GM23248 (cell line): ENCODE data around the gene BAHCC1. TPM values are rescaled to one million over a fixed set of nuclear protein-coding genes. Genes with fewer than 3 reads are reported as not detected.
"Not testable (repeated sequence)": the region's sequence is repeated elsewhere in the genome, so short reads cannot be mapped to it uniquely, and the experiment has no call there.

Source experiments
- DNase-seq: peaks from one replicate; pipeline ENCODE4 v3.0.0-alpha.2; 2015
- H2AFZ ChIP-seq: fragments of 200-600 bp; sonication (generic); 2 replicates; pipeline ENCODE4 v1.6.1; 2016; ENCODE audit warnings: antibody characterized with exemption
- H3F3A ChIP-seq: fragments of 200-600 bp; sonication (generic); 2 replicates; pipeline ENCODE4 v1.6.1; 2016; ENCODE audit warnings: mild to moderate bottlenecking, antibody characterized with exemption, mixed run types; ENCODE audit not compliant: insufficient read depth
- H3K27ac ChIP-seq: fragments of 200-600 bp; sonication (generic); 2 replicates; pipeline ENCODE4 v1.5.1; 2016; ENCODE audit warnings: mild to moderate bottlenecking
- H3K27me3 ChIP-seq: fragments of 200-600 bp; sonication (generic); replicated peaks from 2 replicates; pipeline ENCODE4 v1.6.1; 2016; ENCODE audit warnings: mild to moderate bottlenecking; ENCODE audit not compliant: insufficient read depth
- H3K36me3 ChIP-seq: fragments of 200-600 bp; sonication (generic); 2 replicates; pipeline ENCODE4 v1.6.1; 2016; ENCODE audit warnings: low read depth, mild to moderate bottlenecking
- H3K4me1 ChIP-seq: fragments of 200-600 bp; sonication (generic); 2 replicates; pipeline ENCODE4 v1.6.1; 2016; ENCODE audit warnings: mild to moderate bottlenecking; ENCODE audit not compliant: insufficient read depth
- H3K4me2 ChIP-seq: fragments of 200-600 bp; sonication (generic); one replicate; pipeline ENCODE4 v1.6.1; 2016; ENCODE audit warnings: mild to moderate bottlenecking; ENCODE audit not compliant: unreplicated experiment
- H3K4me3 ChIP-seq: fragments of 200-600 bp; sonication (generic); 2 replicates; pipeline ENCODE4 v1.5.1; 2016; ENCODE audit warnings: mild to moderate bottlenecking
- H3K79me2 ChIP-seq: fragments of 200-600 bp; sonication (generic); 2 replicates; pipeline ENCODE4 v1.6.1; 2016; ENCODE audit warnings: mild to moderate bottlenecking; ENCODE audit not compliant: insufficient read depth
- H3K9ac ChIP-seq: fragments of 200-600 bp; sonication (generic); 2 replicates; pipeline ENCODE4 v1.6.1; 2016; ENCODE audit warnings: mild to moderate bottlenecking
- H3K9me2 ChIP-seq: fragments of 200-600 bp; sonication (generic); 2 replicates; pipeline ENCODE4 v1.6.1; 2016; ENCODE audit warnings: mixed run types, mild to moderate bottlenecking, moderate library complexity; ENCODE audit not compliant: insufficient read depth
- H3K9me3 ChIP-seq: fragments of 200-600 bp; sonication (generic); one replicate; pipeline ENCODE4 v1.6.1; 2017; ENCODE audit warnings: low read depth
- H4K20me1 ChIP-seq: fragments of 200-600 bp; sonication (generic); 2 replicates; pipeline ENCODE4 v1.6.0; 2016; ENCODE audit not compliant: insufficient read depth
- EZH2 ChIP-seq: fragments of 200-600 bp; sonication (generic); IDR thresholded peaks from 2 replicates; pipeline ENCODE4 v1.6.1; 2018; ENCODE audit warnings: antibody characterized with exemption, mild to moderate bottlenecking; ENCODE audit not compliant: insufficient read depth, poor library complexity, severe bottlenecking
- EZH2phosphoT487 ChIP-seq: fragments of 200-600 bp; sonication (generic); IDR thresholded peaks from 2 replicates; pipeline ENCODE4 v1.6.1; 2018; ENCODE audit warnings: antibody characterized with exemption, moderate library complexity, mild to moderate bottlenecking, low read depth; ENCODE audit not compliant: insufficient read depth
- WGBS, 2 experiments: methylation state at CpG; one replicate each; pipeline ENCODE4 v1.1.6; 2015 to 2017; ENCODE audit warnings: low lambda C conversion rate in 2 of 2, low coverage in 1 of 2; ENCODE audit errors: missing lambda C conversion rate in 2 of 2; 5-methylcytosine and 5-hydroxymethylcytosine counted together
- in situ Hi-C: fragments of 300-500 bp; cut with MboI; formaldehyde crosslinking; loops from 2 replicates; pipeline ENCODE4 v1.15.0; 2020
- polyA plus RNA-seq: library from polyadenylated mRNA; unstranded; fragments of >200 nt; fragmentation: Nextera tagmentation; extraction: Ambion mirVana; gene quantifications from 2 replicates; pipeline ENCODE4 v1.2.1, GENCODE V29; 2016
- total RNA-seq: library from RNA; depleted of rRNA; stranded (reverse); fragments of >200 nt; shearing (Covaris generic); gene quantifications from 2 replicates; pipeline ENCODE4 v1.2.3, GENCODE V29; 2014

The BAHCC1 gene
- total and polyA plus RNA-seq, 2 experiments from 2014 or later = 1.3 to 3.0 TPM

DNA sequence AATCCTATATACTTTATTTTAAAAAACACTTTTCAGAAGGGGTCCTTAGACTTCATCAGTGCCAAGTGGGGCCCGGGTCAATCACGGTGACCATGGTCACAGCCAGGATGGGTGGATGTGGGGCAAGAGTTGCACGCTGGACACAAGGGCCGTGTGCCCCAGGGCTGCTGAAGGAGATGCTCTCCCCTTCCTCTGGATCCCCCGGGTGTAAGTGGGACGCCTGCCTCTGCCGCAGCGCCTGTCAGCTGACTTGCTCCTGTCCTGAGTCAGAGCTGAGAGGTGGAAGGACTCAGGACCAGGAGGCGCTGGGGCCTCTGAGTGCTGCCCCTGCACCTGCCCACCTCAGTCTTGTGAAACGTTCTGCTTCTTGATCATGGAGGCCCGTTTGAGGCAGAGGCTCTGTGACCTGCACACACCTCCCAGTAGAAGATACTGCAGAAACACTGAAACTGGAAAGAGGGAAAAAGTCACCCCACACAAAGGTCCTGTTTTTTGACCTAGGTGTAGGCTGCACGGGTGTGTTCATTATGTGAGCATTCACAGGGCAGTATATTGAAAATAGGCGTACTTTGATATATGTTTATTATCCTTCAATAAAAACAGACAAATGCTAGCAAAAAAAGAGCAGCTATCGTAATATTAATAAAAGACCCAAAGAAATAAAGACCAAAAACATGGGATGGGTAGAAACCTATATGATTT is 40.9 kb upstream of the BAHCC1 start:
- in situ Hi-C loops = no loop called here
- TF ChIP-seq EZH2phosphoT487 = no peak
- TF ChIP-seq EZH2 = no peak
- no peak for DNase-seq
- Histone ChIP-seq H3F3A (no peaks in the 10 kb centered on the region), H4K20me1 (no peaks in the 10 kb centered on the region), H3K27me3 (peaks cover 5% of the 10 kb centered on the region; the same call in 1 of the 2 replicates), H3K36me3 (no peaks in the 10 kb centered on the region), H3K79me2 (no peaks in the 10 kb centered on the region), H2AFZ (no peak overlapping the region), H3K4me3 (no peak overlapping the region), H3K9me2 (no peaks in the 10 kb centered on the region), H3K4me2 (no peak overlapping the region), H3K4me1 (no peaks in the 10 kb centered on the region), H3K9ac (no peak overlapping the region), H3K9me3 (no peaks in the 10 kb centered on the region), H3K27ac (no peak overlapping the region)
- WGBS, 2 experiments = 75 to 76% methylated on average over 14 of the region's 14 CpGs

DNA sequence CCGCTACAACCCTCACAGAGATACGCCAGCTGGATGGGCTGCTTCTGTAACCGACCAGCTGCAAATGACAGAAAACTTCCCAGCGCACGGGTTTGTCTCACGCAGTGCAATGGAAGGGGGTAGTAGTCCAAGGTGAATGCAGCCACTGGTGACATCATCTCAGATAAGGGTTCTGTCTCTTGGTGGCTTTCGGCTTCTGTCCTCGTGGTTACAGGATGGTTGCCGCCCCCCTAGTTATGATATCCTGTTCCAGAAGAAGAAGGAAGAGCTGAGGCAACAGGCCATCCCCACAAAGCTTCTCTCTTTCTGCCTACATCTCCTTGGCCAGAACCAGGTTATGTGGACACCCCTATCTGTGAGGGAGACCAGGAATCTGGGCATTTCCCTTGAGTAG is 40.3 kb upstream of the BAHCC1 start:
- no peaks in the 10 kb centered on the region for H3K36me3 ChIP-seq
- no peak for DNase-seq
- peaks cover 5% of the 10 kb centered on the region; the same call in 1 of the 2 replicates for H3K27me3 ChIP-seq
- H3K9ac ChIP-seq = no peak overlapping the region
- no peak overlapping the region for H3K4me2 ChIP-seq
- no peak overlapping the region for H3K27ac ChIP-seq
- 89 to 93% methylated on average over 9 of the region's 9 CpGs for WGBS, 2 experiments
- TF ChIP-seq EZH2phosphoT487 (no peak), EZH2 (no peak)
- H4K20me1 ChIP-seq = no peaks in the 10 kb centered on the region
- in situ Hi-C loops = no loop called here
- no peak overlapping the region for H3K4me3 ChIP-seq
- no peak overlapping the region for H2AFZ ChIP-seq
- no peaks in the 10 kb centered on the region for H3K79me2 ChIP-seq
- no peaks in the 10 kb centered on the region for H3K9me3 ChIP-seq
- no peaks in the 10 kb centered on the region for H3F3A ChIP-seq
- H3K9me2 ChIP-seq = no peaks in the 10 kb centered on the region
- no peaks in the 10 kb centered on the region for H3K4me1 ChIP-seq

- H2AFZ ChIP-seq = no peak overlapping the region
- no peaks in the 10 kb centered on the region for H3F3A ChIP-seq
- DNase-seq = no peak
- no peaks in the 10 kb centered on the region for H3K4me1 ChIP-seq
- H3K27ac ChIP-seq = no peak overlapping the region
- no peak overlapping the region for H3K4me2 ChIP-seq
- H3K9me2 ChIP-seq = no peaks in the 10 kb centered on the region
- no peak for TF ChIP-seq EZH2phosphoT487
- no peak for TF ChIP-seq EZH2
- WGBS, 2 experiments = 69 to 71% methylated on average over 8 of the region's 8 CpGs
- H3K9ac ChIP-seq = no peak overlapping the region
- H3K27me3 ChIP-seq = peaks cover 5% of the 10 kb centered on the region; the same call in 1 of the 2 replicates
- no peak overlapping the region for H3K4me3 ChIP-seq
- in situ Hi-C loops = no loop called here
- no peaks in the 10 kb centered on the region for H3K36me3 ChIP-seq
- H3K79me2 ChIP-seq = no peaks in the 10 kb centered on the region
- no peaks in the 10 kb centered on the region for H3K9me3 ChIP-seq
- H4K20me1 ChIP-seq = no peaks in the 10 kb centered on the region
These were observed 36.0 kb upstream of the BAHCC1 start for GRCh38 chr17:81359218-81359617.

GRCh38 chr17:81362001-81362400 is 33.3 kb upstream of the BAHCC1 start:
- H3K4me1 ChIP-seq, H4K20me1 ChIP-seq, H3K9ac ChIP-seq, H3K4me3 ChIP-seq, H3K9me3 ChIP-seq, H3K9me2 ChIP-seq, in situ Hi-C loops, H3K27ac ChIP-seq, H2AFZ ChIP-seq, H3K4me2 ChIP-seq, H3K27me3 ChIP-seq, DNase-seq, H3K36me3 ChIP-seq, H3F3A ChIP-seq, H3K79me2 ChIP-seq: not testable (repeated sequence)
- 66 to 70% methylated on average over 7 of the region's 7 CpGs for WGBS, 2 experiments
